SU-DHL-6 (cell line): ENCODE data around the gene MEIS3.

Experiments
- CTCF ChIP-seq: fragments of 200-600 bp; sonication (generic); IDR thresholded peaks from one replicate; pipeline ENCODE4 v1.5.1; 2017; ENCODE audit warnings: antibody characterized with exemption, mild to moderate bottlenecking, low read length, moderate library complexity; ENCODE audit not compliant: insufficient read depth, poor library complexity, severe bottlenecking
- EZH2phosphoT487 ChIP-seq: fragments of 200-600 bp; sonication (generic), shearing (Covaris generic); conservative IDR thresholded peaks from 2 replicates; pipeline ENCODE4 v1.6.1; 2018; ENCODE audit warnings: mild to moderate bottlenecking, antibody characterized with exemption, low read length, moderate library complexity, mixed read lengths

- TF ChIP-seq CTCF (no peak), EZH2phosphoT487 (no peak)
These were observed 20.4 kb downstream of the MEIS3 start for GRCh38 chr19:47398707-47399597.
